Activated T-cell treated with anti-CD3 and anti-CD28 coated beads, Interleukin-2, amount 50 U/mL, for 1 hour (primary cell): ENCODE results near the gene DOCK6.
"Not testable (repeated sequence)": the region's sequence is repeated elsewhere in the genome, so short reads cannot be mapped to it uniquely, and the experiment has no call there.

Experiments
- DNase-seq: peaks from one replicate; pipeline ENCODE4 v3.0.0-alpha.2; 2020

Gene DOCK6

GRCh38 chr19:11168568-11168967 lies 93.8 kb downstream of the DOCK6 start:
- no peak for DNase-seq

GRCh38 chr19:11166281-11167142 lies 95.8 kb downstream of the DOCK6 start:
- DNase-seq: no peak

GRCh38 chr19:11165486-11166030 lies 96.8 kb downstream of the DOCK6 start:
- no peak for DNase-seq

GRCh38 chr19:11164879-11165406 lies 97.4 kb downstream of the DOCK6 start:
- no peak for DNase-seq

- no peak for DNase-seq
Measured at GRCh38 chr19:11164296-11164695, 98.0 kb downstream of the DOCK6 start.

- DNase-seq: not testable (repeated sequence)
Measured at GRCh38 chr19:11160440-11160768, 101.9 kb downstream of the DOCK6 start.

- DNase-seq: no peak
Measured at GRCh38 chr19:11159598-11160439, 102.5 kb downstream of the DOCK6 start.

- peak; percentile 85 for DNase-seq
Measured at GRCh38 chr19:11155373-11156120, 106.8 kb downstream of the DOCK6 start, which contains the start of gene SPC24. Gene SPC24 (minus strand): TSS chr19:11155782. CDS start chr19:11155776, 6 bp downstream.

- no peak for DNase-seq
Measured at GRCh38 chr19:11154683-11155047, 107.7 kb downstream of the DOCK6 start.

GRCh38 chr19:11152318-11153062 lies 109.8 kb downstream of the DOCK6 start:
- DNase-seq: no peak

- DNase-seq: no peak
Measured at GRCh38 chr19:11151181-11151580, 111.1 kb downstream of the DOCK6 start.
